H1 (cell line): ENCODE measurements around the gene IPO9. TPM values are rescaled to one million over a fixed set of nuclear protein-coding genes. Genes with fewer than 3 reads are reported as not detected.

Experiments
- CHD7 ChIP-seq: fragments of 300-600 bp; sonication (generic); IDR thresholded peaks from 2 replicates; pipeline ENCODE4 v1.7.1; 2012; ENCODE audit warnings: low read length, moderate library complexity, mild to moderate bottlenecking, inconsistent platforms; ENCODE audit not compliant: insufficient replicate concordance
- CREB1 ChIP-seq: IDR thresholded peaks from 2 replicates; pipeline ENCODE4 v1.6.1; 2012; ENCODE audit warnings: inconsistent platforms
- CTCF ChIP-seq, 3 experiments: IDR thresholded peaks; 1 replicate in 2 of 3; 2 replicates in 1 of 3; pipeline versions ENCODE4 v1.5.1 to v1.6.1; 2011; ENCODE audit warnings: low read length in 3 of 3, mild to moderate bottlenecking in 3 of 3, inconsistent platforms in 2 of 3, low read depth in 1 of 3, moderate library complexity in 1 of 3; ENCODE audit not compliant: insufficient read depth in 1 of 3; ENCODE audit errors: control extremely low read depth in 1 of 3
- JUN ChIP-seq: IDR thresholded peaks from 2 replicates; pipeline ENCODE4 v1.6.1; 2011; ENCODE audit warnings: low read depth, mild to moderate bottlenecking, improper control_type of control experiment, low read length
- SIX5 ChIP-seq: IDR thresholded peaks from 2 replicates; pipeline ENCODE4 v1.6.1; 2011; ENCODE audit warnings: mild to moderate bottlenecking, low read depth, low read length
- SUZ12 ChIP-seq: fragments of 200-600 bp; sonication (generic); IDR thresholded peaks from 2 replicates; pipeline ENCODE4 v1.6.1; 2012; ENCODE audit warnings: mild to moderate bottlenecking, inconsistent platforms, low read length, moderate library complexity, mixed read lengths
- TAF7 ChIP-seq: optimal IDR thresholded peaks from 2 replicates; pipeline ENCODE3; 2011; ENCODE audit warnings: low read depth, mild to moderate bottlenecking, inconsistent platforms, low read length, moderate library complexity, borderline replicate concordance
- polyA plus RNA-seq, 7 experiments: library from polyadenylated mRNA; depleted of rRNA in 3 of 7; stranded (reverse) in 5 of 7; unstranded in 2 of 7; fragments of >200 nt in 5 of 7; fragments of 200-250 nt in 2 of 7; gene quantifications; 1 replicate in 5 of 7; 2 replicates in 1 of 7; 4 replicates in 1 of 7; pipeline versions ENCODE4 v1.2.1 to v1.2.3, GENCODE V29; 2011 to 2013; ENCODE audit warnings: missing spikeins in 2 of 7, mixed read lengths in 2 of 7
- total RNA-seq: library from RNA; stranded (reverse); fragmentation: NEBNext Ultra II Directional; extraction: Animal tissue kit (Norgen Biotek cat#: 25700); gene quantifications from 2 replicates; pipeline ENCODE4 v1.2.1, GENCODE V29; 2021

The IPO9 gene
- total and polyA plus RNA-seq, 2 of the 8 experiments (the other 6 are each of a cell fraction or from before 2014, with no cell fraction given) = 61.0 to 122 TPM

- TF ChIP-seq CHD7 (no peak), JUN (peak; percentile 97), SUZ12 (no peak), SIX5 (no peak), TAF7 (no peak), CREB1 (peak; percentile 88), CTCF (IDR thresholded peaks at IDR 0.05; ENCODE audit: control extremely low read depth in 1 of 3, insufficient read depth in 1 of 3, low read depth in 1 of 3, low read length in 3 of 3) (peak; percentile 95 to 98 (median 96))
Observed at GRCh38 chr1:201895913-201896807, 67.2 kb downstream of the IPO9 start (continued).
